HepG2 (cell line): ENCODE results near the gene EEIG1. TPM values are rescaled to one million over a fixed set of nuclear protein-coding genes. Genes with fewer than 3 reads are reported as not detected.
A peak's percentile ranks its signal among the peaks of the same experiment; 100 is the strongest.

ENCODE experiments used
- DMAP1 ChIP-seq: IDR thresholded peaks from 2 replicates; pipeline ENCODE4 v1.6.1; 2016
- FOXP1 ChIP-seq, 2 experiments: fragments of 450-650 bp in 1 of 2; IDR thresholded peaks; 2 replicates each; pipeline ENCODE4 v1.6.1; 2017 to 2018; ENCODE audit warnings: antibody characterized with exemption in 1 of 2
- GABPB1 ChIP-seq: IDR thresholded peaks from 2 replicates; pipeline ENCODE4 v1.6.1; 2016; ENCODE audit warnings: mild to moderate bottlenecking, missing genetic modification reagents, moderate library complexity, missing compliant biosample characterization
- HIVEP1 ChIP-seq: sonication (generic); formaldehyde crosslinking; IDR thresholded peaks from 2 replicates; pipeline ENCODE4 v1.4.0; 2020; ENCODE audit warnings: mild to moderate bottlenecking, missing genetic modification reagents
- KDM6A ChIP-seq: IDR thresholded peaks from 2 replicates; pipeline ENCODE4 v1.6.1; 2016; ENCODE audit warnings: low read depth
- LCORL ChIP-seq, 2 experiments: fragments of 450-650 bp in 1 of 2; sonication (generic) in 1 of 2; formaldehyde crosslinking in 1 of 2; IDR thresholded peaks; 2 replicates each; pipeline versions ENCODE4 v1.5.0 to v1.6.1; 2017 to 2020; ENCODE audit warnings: antibody characterized with exemption in 1 of 2, missing genetic modification reagents in 1 of 2
- MAFK ChIP-seq, 2 experiments: IDR thresholded peaks in 1 of 2; conservative IDR thresholded peaks in 1 of 2; 2 replicates each; pipeline ENCODE4 v1.6.1; 2011; ENCODE audit warnings: improper control_type of control experiment in 2 of 2, low read length in 2 of 2
- MATR3 ChIP-seq: sonication (generic); formaldehyde crosslinking; IDR thresholded peaks from 2 replicates; pipeline ENCODE4 v1.4.0; 2020; ENCODE audit warnings: missing genetic modification reagents
- MIER3 ChIP-seq: IDR thresholded peaks from 2 replicates; pipeline ENCODE4 v1.6.1; 2016; ENCODE audit warnings: missing compliant biosample characterization, borderline replicate concordance
- MTA3 ChIP-seq: sonication (generic); formaldehyde crosslinking; IDR thresholded peaks from 2 replicates; pipeline ENCODE4 v1.4.0; 2020; ENCODE audit warnings: missing genetic modification reagents
- NCOA2 ChIP-seq: sonication (generic); formaldehyde crosslinking; IDR thresholded peaks from 2 replicates; pipeline ENCODE4 v1.8.0; 2022; ENCODE audit warnings: inconsistent platforms
- NR1H2 ChIP-seq: sonication (generic); formaldehyde crosslinking; IDR thresholded peaks from 2 replicates; pipeline ENCODE4 v1.8.1; 2022; ENCODE audit warnings: low read depth, missing genetic modification reagents, borderline replicate concordance
- RFX3 ChIP-seq: IDR thresholded peaks from 2 replicates; pipeline ENCODE4 v1.6.1; 2016; ENCODE audit warnings: missing biosample characterization, missing genetic modification reagents
- SMAD3 ChIP-seq: sonication (generic); formaldehyde crosslinking; IDR thresholded peaks from 2 replicates; pipeline ENCODE4 v1.4.0; 2020; ENCODE audit warnings: missing genetic modification reagents
- SOX13 ChIP-seq, 3 experiments: fragments of 450-650 bp in 1 of 3; sonication (generic) in 1 of 3; formaldehyde crosslinking in 1 of 3; IDR thresholded peaks in 2 of 3; conservative IDR thresholded peaks in 1 of 3; 2 replicates each; pipeline versions ENCODE4 v1.5.0 to v1.6.1; 2016 to 2020; ENCODE audit warnings: antibody characterized with exemption in 1 of 3, mild to moderate bottlenecking in 1 of 3, missing compliant biosample characterization in 1 of 3, missing genetic modification reagents in 1 of 3, moderate library complexity in 1 of 3
- SRSF4 ChIP-seq: fragments of 200-400 bp; formaldehyde crosslinking; IDR thresholded peaks from one replicate; pipeline ENCODE4 v1.6.1; 2018; ENCODE audit warnings: mild to moderate bottlenecking, low read depth, low read length, moderate library complexity; ENCODE audit not compliant: poor library complexity, severe bottlenecking
- SRY ChIP-seq: sonication (generic); formaldehyde crosslinking; IDR thresholded peaks from 2 replicates; pipeline ENCODE4 v1.8.0; 2022; ENCODE audit warnings: mild to moderate bottlenecking, missing genetic modification reagents
- SYNCRIP ChIP-seq: fragments of 200-400 bp; formaldehyde crosslinking; IDR thresholded peaks from 2 replicates; pipeline ENCODE4 v1.6.1; 2018; ENCODE audit warnings: mild to moderate bottlenecking, low read depth, low read length; ENCODE audit not compliant: insufficient read depth
- TAF15 ChIP-seq: fragments of 200-400 bp; formaldehyde crosslinking; IDR thresholded peaks from one replicate; pipeline ENCODE4 v1.6.1; 2018; ENCODE audit warnings: mild to moderate bottlenecking, low read depth, low read length; ENCODE audit not compliant: poor library complexity, severe bottlenecking
- XRCC5 ChIP-seq: fragments of 200-400 bp; formaldehyde crosslinking; optimal IDR thresholded peaks from 2 replicates; pipeline ENCODE3; 2017; ENCODE audit warnings: mild to moderate bottlenecking, low read length
- YEATS2 ChIP-seq: sonication (generic); formaldehyde crosslinking; IDR thresholded peaks from 2 replicates; pipeline ENCODE4 v1.4.0; 2020; ENCODE audit warnings: missing genetic modification reagents, borderline replicate concordance
- ZBTB7B ChIP-seq: sonication (generic); formaldehyde crosslinking; IDR thresholded peaks from 2 replicates; pipeline ENCODE4 v1.4.0; 2020; ENCODE audit warnings: missing genetic modification reagents
- ZFX ChIP-seq: sonication (generic); formaldehyde crosslinking; IDR thresholded peaks from 2 replicates; pipeline ENCODE4 v1.4.0; 2020; ENCODE audit warnings: mild to moderate bottlenecking, low read depth, missing genetic modification reagents, moderate library complexity
- ZFYVE20 ChIP-seq: sonication (generic); formaldehyde crosslinking; IDR thresholded peaks from 2 replicates; pipeline ENCODE4 v1.8.0; 2023; ENCODE audit warnings: low read depth, mild to moderate bottlenecking, moderate library complexity, missing genetic modification reagents, borderline replicate concordance
- ZNF329 ChIP-seq: sonication (generic); formaldehyde crosslinking; IDR thresholded peaks from 2 replicates; pipeline ENCODE4 v1.9.0; 2021; ENCODE audit warnings: low read depth, mild to moderate bottlenecking, missing genetic modification reagents
- ZNF335 ChIP-seq: sonication (generic); formaldehyde crosslinking; IDR thresholded peaks from 2 replicates; pipeline ENCODE4 v1.4.0; 2020; ENCODE audit warnings: missing genetic modification reagents
- polyA plus RNA-seq, 8 experiments: library from polyadenylated mRNA; depleted of rRNA in 3 of 8; stranded (reverse) in 7 of 8; unstranded in 1 of 8; fragments of >200 nt; fragmentation: Illumina TruSeq in 4 of 8; extraction: Trizol in 4 of 8; gene quantifications; 2 replicates each; pipeline versions ENCODE4 v1.2.1 to v1.2.3, GENCODE V29; 2011 to 2016; ENCODE audit warnings: low read depth in 4 of 8, missing spikeins in 1 of 8, mixed read lengths in 1 of 8; ENCODE audit not compliant: insufficient read depth in 1 of 8
- total RNA-seq, 5 experiments: library from RNA; depleted of rRNA; stranded (reverse); fragments of >200 nt; fragmentation: Illumina TruSeq; extraction: Trizol; gene quantifications; 2 replicates each; pipeline ENCODE4 v1.2.3, GENCODE V29; 2016; ENCODE audit warnings: low read depth in 1 of 5
- TF ChIP-seq, protein P1 (sequence below): sonication (generic); formaldehyde crosslinking; IDR thresholded peaks from 2 replicates; pipeline ENCODE4 v1.4.0; 2020; ENCODE audit warnings: mild to moderate bottlenecking, missing genetic modification reagents
- TF ChIP-seq, protein P2 (sequence below): sonication (generic); formaldehyde crosslinking; IDR thresholded peaks from 2 replicates; pipeline ENCODE4 v1.8.0; 2022; ENCODE audit warnings: mild to moderate bottlenecking, missing genetic modification reagents; ENCODE audit not compliant: insufficient replicate concordance

Gene EEIG1
- total and polyA plus RNA-seq, 2 of the 13 experiments (the other 11 are each of a cell fraction or from before 2014, with no cell fraction given): 16.6 to 25.2 TPM

GRCh38 chr9:127991017-127991756, 10.4 kb upstream of the EEIG1 start (continued):
- peak; percentile 46 for TF ChIP-seq XRCC5
- no peak for TF ChIP-seq MTA3 (CRISPR knock-in tag)
- 0 out of 2 replicates have a peak, but pooled peaks have one; percentile 41 for TF ChIP-seq ZNF335 (CRISPR knock-in tag)
- peak; percentile 87 to 90 for TF ChIP-seq MAFK (conservative IDR thresholded peaks at IDR 0.05 in 1 of 2, IDR thresholded peaks at IDR 0.05 in 1 of 2; ENCODE audit: low read length in 2 of 2)
- no peak for TF ChIP-seq SRY (CRISPR knock-in tag)
- no peak for TF ChIP-seq YEATS2 (CRISPR knock-in tag)
- 0 out of 2 replicates have a peak, but pooled peaks have one; percentile 33 for TF ChIP-seq HIVEP1 (CRISPR knock-in tag)
- no peak for TF ChIP-seq NR1H2 (CRISPR knock-in tag)
- no peak for TF ChIP-seq SRSF4
- TF ChIP-seq SMAD3 (CRISPR knock-in tag): peak; percentile 70
- TF ChIP-seq MIER3 (CRISPR knock-in tag): peak; percentile 56; the same call in 1 of the 2 replicates
- TF ChIP-seq SOX13 (IDR thresholded peaks at IDR 0.05): 0 out of 2 replicates have a peak, but pooled peaks have one; percentile 44
- TF ChIP-seq SOX13 (CRISPR knock-in tag; conservative IDR thresholded peaks at IDR 0.05 in 1 of 2, IDR thresholded peaks at IDR 0.05 in 1 of 2): peak in 1 of 2 experiments; percentile 79; a peak in 2 of 4 replicates
- no peak for TF ChIP-seq ZNF329 (CRISPR knock-in tag)
- TF ChIP-seq TAF15: no peak
- peak; percentile 57; the same call in 1 of the 2 replicates for TF ChIP-seq KDM6A
- peak; percentile 46; the same call in 1 of the 2 replicates for TF ChIP-seq ZFX (CRISPR knock-in tag)
- TF ChIP-seq SYNCRIP: no peak
- TF ChIP-seq GABPB1 (CRISPR knock-in tag): peak; percentile 21; the same call in 1 of the 2 replicates
- no peak for TF ChIP-seq FOXP1 (IDR thresholded peaks at IDR 0.05)
- TF ChIP-seq FOXP1 (CRISPR knock-in tag; IDR thresholded peaks at IDR 0.05): peak; percentile 65
- peak; percentile 49; the same call in 1 of the 2 replicates for TF ChIP-seq ZBTB7B
- 0 out of 2 replicates have a peak, but pooled peaks have one; percentile 22 for TF ChIP-seq DMAP1
- TF ChIP-seq RFX3 (CRISPR knock-in tag): peak; percentile 73
- no peak for TF ChIP-seq ZFYVE20 (CRISPR knock-in tag)
- no peak for TF ChIP-seq MATR3
- TF ChIP-seq LCORL (IDR thresholded peaks at IDR 0.05): no peak
- peak; percentile 87 for TF ChIP-seq LCORL (CRISPR knock-in tag; IDR thresholded peaks at IDR 0.05)
- TF ChIP-seq NCOA2 (CRISPR knock-in tag): peak; percentile 75
- TF ChIP-seq, protein P1, sequence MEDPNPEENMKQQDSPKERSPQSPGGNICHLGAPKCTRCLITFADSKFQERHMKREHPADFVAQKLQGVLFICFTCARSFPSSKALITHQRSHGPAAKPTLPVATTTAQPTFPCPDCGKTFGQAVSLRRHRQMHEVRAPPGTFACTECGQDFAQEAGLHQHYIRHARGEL (CRISPR knock-in tag): no peak
- TF ChIP-seq, protein P2, sequence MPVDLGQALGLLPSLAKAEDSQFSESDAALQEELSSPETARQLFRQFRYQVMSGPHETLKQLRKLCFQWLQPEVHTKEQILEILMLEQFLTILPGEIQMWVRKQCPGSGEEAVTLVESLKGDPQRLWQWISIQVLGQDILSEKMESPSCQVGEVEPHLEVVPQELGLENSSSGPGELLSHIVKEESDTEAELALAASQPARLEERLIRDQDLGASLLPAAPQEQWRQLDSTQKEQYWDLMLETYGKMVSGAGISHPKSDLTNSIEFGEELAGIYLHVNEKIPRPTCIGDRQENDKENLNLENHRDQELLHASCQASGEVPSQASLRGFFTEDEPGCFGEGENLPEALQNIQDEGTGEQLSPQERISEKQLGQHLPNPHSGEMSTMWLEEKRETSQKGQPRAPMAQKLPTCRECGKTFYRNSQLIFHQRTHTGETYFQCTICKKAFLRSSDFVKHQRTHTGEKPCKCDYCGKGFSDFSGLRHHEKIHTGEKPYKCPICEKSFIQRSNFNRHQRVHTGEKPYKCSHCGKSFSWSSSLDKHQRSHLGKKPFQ (CRISPR knock-in tag): no peak
